Activated effector memory CD4-positive, alpha-beta T cell treated with anti-CD3 and anti-CD28 coated beads, Interleukin-2, amount 50 U/mL, for 16 hours (primary cell): ENCODE measurements around the gene C1orf174.
"Not testable (repeated sequence)": the region's sequence is repeated elsewhere in the genome, so short reads cannot be mapped to it uniquely, and the experiment has no call there.

Source experiments
- DNase-seq: peaks from one replicate; pipeline ENCODE4 v3.0.0-alpha.2; 2020

The C1orf174 gene

DNA sequence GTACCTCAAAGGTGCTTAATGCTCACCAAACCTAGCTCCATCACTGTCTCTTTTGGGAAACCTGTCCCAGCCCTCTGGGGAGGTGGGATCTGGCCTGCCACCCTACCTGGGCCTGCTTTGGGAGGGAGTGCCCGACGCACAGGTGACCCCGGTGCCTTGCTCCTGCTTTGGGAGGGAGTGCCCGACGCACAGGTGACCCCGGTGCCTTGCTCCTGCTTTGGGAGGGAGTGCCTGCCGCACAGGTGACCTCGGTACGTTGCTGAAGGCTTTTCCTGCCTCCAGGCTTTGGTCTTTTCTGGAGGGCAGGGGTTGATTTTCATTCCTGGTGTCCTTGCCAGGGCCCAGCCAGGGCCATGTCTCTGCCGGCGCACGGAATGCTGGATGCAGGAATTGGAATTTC lies 25.2 kb upstream of the C1orf174 start:
- no peak for DNase-seq

DNA sequence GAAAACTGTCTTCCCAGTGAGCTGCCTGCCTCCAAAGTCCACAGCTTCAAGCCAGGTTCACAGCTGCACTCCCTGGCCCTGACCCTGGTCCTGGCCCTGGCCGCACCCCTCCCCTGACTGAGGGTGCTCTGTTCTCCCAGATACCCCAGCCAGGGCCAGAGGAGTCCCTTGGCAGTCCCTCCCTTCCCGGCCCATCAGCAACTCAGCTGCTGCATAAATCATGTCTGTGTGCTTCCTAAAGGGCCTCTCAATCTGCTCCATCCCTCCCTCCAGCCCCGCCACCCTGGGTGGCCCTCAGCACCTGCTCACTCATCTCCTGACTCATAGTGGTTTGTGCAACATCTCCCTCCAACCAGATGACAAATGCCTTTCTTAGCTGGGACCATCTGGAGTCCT lies 24.8 kb upstream of the C1orf174 start:
- no peak for DNase-seq

DNA sequence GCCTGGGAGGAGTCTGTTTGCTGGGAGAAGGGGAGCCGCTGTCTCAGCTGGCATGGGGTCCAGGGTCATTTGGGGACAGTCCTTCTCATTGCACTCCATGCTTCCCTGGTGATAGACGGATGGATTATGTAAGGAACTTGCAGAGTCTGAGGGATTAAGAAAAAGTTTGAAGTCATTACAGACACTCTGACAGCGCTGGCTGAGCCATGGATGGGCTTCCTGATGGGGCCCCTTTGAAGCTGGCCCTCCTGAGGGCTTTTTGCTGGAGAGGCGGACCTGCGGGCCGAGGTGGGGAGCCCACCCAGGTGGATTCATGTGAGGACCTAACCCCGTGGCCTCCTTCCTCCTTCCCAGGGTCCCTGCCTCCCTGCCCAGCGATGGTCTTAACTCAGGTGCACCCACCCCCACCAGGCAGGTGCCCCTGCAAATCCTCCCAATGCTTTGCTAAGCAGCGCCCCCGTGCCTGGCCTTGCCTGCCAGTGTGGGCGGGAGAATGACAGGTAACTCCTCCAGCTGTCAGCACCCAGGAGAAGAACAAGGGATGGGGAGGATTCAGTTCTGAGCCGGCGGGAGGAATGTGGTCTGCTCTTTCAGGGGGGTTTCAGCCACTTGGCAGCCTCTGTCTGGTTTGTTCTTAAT lies 24.2 kb upstream of the C1orf174 start:
- DNase-seq = no peak

DNA sequence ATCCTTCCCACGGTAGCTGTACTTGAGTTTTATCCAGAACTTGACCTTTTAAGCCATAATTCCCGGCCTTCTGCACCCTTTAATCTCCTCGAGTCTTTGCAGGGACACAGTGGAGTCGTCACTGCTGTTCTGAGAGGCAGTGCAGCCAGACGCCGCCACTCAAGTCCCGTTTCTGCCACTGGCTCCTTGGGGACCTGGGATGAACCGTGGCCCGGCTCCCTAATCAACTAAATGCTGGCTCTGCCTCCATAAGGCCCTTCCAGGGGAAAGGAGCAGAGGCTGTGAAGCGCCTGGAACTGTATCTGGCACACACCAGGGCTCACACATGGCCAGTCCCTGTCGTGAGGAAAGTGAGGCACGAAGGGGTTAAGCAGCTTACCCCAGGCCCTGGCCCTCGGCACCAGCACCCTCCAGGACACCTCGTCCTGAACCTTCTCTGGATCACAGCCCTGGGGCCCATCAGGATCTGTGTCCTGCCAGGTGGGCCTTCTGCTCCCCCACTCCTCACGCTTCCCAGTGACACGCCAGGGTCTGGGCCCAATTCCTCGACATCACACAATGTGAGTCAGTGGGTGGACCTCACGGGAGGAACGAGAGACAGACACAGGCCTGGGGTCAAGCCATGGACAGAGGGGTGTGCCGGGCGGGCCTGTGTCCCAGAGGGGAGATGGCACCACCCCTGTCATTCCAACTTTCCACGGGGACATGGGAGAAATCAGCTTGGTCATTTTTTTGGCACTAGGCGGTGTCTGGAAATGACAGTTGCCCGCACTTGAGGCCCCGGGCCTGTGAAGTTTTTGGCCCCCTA lies 23.5 kb upstream of the C1orf174 start:
- peak; percentile 47 for DNase-seq

DNA sequence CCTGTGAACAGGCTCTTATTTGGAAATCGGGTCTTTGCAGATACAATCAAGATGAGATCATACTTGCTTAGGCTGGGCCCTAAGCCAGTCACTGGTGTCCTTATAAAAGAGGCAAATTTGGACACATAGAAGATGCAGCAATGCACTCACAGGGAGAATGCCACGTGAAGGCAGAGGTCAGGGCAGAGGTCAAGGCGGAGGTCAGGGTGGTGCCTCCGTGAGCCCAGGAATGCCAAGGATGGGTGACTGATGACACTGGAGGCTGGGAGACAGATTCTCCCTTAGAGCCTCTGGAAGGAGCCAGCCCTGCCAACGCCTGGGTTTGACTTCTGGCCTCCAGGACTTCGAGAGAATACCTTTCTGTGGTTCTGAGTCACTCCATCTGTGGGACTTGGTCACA lies 22.8 kb upstream of the C1orf174 start:
- peak; percentile 28 for DNase-seq

DNA sequence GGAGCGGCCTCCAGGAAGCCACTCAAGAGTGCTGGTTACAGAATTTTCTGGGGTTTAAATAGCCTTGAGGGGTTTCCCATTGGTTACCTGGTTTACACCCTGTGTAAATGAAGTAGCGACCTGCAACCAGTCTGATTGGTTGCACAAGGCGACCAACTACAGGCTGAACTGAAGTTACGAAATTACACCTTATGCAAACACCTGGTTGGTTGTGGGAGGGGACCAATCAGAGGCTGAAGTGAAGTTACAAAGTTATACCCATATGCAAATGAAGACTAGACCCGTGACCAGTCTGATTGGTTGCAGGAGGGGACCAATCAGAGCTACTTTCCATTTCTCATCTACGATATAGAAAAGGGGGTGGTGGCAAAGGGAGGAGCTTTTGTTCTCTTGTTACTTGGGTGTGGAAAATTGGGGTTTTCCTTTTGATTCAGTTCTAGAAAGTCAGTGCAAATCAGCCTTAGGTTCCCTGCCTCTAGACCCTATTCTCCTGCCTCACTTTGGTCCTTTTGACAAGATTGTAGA lies 22.2 kb upstream of the C1orf174 start:
- DNase-seq = peak; percentile 76

DNA sequence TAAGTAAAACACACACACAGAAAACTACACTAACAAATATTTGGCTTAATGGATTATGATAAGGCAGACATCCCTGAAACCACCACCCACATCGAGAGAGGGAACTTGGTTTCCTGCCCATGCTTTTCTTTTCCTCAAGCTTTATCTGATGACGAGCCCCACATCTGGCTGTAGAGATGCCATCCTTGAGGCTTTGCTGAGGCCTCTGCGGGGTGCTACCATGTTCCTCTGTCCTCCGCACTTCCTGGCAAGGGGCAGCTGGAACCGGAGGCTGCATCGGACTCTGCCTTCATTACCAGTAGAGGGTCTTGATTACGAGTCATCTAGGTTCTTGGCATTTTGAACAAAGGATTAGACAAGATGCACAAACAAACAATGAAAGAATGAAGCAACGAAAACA lies 21.7 kb upstream of the C1orf174 start:
- peak; percentile 47 for DNase-seq

DNA sequence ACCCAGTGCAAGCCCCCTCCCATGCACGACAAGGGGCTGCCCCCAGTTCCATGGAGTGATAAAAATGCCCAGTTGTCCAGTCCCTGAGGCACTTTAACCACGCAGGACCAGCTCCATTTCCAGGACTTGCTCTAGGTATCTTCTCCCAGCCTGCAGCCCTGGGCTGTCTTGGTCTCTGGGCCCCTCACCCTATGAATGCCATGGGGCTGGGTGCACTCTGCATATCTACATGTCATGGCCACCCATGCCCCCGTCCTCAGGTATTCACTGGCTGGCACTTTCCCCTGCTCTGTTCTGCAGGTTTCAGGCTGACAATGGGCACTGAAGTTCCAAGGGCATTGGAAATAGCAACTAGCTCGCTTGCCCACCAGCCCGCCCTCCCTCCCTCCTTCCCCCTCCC lies 19.6 kb upstream of the C1orf174 start:
- peak; percentile 50 for DNase-seq

DNA sequence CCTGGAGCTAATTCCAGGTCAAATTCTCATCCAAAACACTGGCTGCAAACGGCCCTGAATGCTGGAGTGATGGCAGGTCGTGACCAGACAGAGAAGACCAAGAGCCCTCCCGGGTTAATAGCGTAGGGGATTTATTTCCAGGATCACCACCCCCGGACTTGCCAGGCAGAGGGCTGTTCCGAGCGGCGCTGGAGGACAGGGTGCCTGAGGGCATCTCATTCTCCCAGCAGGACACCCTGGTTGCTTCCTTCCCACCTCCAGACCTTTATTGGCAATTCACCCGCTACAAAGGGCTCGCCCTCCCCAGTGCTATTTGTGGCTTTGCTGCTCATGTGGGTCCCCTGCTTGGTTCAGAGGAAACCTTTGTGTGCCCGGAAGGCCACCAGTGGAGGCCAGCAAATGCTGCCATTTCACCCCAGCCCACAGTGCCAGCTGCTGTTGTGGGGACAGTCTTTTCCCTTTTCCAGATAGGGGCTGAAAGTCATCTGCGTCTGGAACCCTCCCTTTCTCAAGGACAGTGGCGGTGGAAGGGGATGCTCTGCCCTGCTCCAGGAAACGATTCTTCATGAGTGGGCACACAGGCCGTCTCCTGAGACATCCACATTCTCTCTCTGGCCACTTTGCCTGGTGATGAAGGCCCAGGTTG lies 19.0 kb upstream of the C1orf174 start:
- DNase-seq = peak; percentile 46

DNA sequence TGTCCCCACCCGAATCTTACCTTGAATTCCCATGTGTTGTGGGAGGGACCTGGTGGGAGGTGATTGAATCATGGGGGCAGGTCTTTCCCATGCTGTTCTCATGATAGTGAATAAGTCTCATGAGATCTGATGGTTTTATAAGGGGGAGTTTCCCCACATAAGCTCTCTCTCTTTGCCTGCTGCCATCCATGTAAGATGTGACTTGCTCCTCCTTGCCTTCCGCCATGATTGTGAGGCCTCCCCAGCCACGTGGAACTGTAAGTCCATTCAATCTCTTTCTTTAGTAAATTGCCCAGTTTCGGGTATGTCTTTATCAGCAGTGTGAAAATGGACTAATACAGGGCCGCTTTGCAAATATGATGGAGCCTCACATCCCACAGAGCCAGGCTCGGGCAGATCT lies 18.3 kb upstream of the C1orf174 start:
- not testable (repeated sequence) for DNase-seq

DNA sequence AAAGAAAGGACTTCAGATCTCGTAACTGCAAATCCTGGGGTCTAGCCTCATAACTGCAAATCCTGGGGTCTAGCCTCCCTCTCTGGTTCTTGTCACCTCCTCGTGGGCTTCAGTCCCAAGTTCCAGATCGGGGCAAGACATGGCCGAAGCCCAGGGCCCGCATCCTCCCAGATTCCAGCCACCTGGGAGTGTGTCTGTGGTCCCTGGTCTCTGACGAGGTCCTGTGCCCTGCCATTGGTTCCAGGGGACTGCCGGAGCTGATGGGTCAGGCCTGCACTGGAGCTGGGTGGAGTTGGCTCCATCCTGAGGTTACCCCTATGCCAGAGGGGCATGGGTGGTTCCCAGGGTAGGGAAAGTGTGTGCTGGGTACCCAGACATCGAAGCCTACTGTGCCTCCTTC lies 17.7 kb upstream of the C1orf174 start:
- DNase-seq = peak; percentile 33

DNA sequence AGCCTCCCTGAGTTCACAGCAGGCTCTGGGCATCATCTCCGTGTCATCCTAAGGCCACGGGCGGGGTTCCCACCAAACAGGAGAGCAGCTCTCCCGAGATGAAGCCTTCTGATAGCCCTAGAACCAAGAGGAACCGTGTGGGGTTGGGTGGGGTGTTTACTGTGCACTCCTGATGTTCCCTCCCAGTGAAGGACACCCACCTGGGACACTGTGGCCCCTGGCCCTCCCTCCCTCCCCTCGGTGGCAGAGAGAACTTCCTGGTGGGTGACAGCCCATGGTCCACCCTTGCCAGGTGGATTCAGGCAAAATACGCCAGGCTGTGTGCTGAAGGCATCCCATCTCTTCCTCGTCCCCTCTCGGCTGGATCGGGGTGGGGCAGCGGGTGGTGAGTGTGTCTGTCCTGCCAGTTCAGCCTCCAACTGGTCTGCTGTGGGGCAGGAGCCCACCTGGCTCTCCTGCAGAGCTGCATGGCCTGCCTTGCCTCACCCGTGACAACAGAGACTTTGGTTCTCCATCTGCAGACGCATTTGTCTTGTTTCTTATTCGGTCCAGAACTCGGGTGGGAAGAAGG lies 15.6 kb upstream of the C1orf174 start:
- DNase-seq = peak; percentile 36

DNA sequence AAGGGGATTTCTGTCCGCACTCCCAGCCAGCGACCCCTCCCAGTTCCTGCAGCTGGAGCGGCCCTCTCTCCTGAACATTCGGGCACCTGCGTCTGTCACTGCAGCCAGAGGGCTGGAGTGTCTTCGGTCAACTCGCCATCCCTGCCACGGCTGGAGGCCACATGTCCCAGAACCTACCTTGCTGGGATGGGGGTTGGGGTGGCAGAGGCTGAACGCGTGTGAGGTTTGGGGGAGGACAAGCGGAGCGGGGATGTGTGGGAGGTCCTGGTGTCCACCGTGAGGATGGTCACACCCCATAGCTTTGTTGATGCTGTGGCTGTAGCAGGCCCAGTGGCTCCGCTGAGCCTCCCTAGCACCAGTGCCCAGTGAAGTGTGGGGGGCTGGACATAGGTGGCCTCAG lies 14.8 kb upstream of the C1orf174 start:
- peak; percentile 28 for DNase-seq

DNA sequence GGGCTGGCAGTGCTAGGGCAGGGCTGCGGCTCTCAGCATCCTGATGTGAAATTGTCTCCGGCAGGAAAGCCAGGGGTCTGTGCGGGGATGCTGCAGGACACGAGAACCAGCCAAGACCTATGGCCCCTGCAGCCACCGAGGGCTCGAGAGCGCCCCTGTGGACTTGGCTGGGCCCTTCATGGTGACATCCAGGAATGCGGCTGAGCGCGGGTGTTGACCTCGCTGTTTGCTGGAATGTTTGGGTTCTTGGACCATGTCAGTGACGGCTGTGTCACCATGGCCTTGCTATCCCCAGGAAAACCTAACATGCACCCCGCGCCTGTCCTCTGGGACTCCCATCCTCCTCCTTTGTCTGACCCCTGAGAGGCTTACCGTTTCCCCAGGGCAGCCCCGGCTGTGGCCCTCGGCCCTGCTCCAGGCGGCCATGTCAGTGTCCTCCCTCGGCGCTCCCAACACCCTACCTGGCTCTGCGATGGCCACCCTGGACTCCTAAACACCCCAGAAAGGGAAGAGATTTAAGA lies 14.3 kb upstream of the C1orf174 start:
- peak; percentile 55 for DNase-seq

DNA sequence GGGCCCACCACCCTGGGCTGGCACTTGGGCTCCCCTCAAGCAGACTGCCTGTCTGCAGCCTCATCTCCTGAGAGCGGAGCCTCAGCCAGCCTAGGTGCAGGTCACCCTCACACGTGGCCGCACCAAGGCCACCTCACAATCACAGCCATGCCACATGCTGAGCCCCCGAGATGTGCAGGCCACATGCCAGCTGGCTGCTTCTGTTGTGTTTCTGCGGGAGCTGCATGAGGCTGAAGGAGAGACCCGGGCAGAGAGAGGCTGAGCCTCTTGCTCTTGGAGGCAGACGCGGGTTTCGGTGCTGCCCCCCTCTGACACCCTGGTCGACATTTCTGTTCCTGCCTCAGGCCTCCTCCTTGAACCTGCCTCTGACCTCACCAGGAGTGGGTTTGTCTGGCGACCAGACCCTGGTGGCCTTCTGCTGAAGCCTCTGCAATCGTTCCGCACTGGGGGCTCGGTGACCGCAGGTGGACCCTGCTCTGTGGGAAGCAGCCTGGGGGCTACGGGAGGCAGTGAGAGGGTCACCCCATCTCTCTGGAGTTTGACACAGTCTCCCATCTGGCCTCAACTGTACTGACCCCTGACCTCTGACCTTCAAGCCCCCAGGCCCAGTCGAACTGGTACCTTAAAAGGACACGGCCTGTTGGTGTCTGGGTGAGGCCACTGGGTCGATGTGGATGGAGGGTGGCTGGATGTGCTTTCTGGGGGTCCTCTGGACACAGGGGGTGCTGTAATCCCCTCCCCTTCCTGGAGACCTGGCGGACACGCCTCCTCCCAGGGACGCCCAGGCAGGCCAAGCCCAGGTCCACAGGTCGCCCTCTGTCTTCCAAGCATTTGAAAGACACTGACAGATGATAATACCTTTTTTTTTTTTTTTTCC lies 13.0 kb upstream of the C1orf174 start:
- peak; percentile 62 for DNase-seq

DNA sequence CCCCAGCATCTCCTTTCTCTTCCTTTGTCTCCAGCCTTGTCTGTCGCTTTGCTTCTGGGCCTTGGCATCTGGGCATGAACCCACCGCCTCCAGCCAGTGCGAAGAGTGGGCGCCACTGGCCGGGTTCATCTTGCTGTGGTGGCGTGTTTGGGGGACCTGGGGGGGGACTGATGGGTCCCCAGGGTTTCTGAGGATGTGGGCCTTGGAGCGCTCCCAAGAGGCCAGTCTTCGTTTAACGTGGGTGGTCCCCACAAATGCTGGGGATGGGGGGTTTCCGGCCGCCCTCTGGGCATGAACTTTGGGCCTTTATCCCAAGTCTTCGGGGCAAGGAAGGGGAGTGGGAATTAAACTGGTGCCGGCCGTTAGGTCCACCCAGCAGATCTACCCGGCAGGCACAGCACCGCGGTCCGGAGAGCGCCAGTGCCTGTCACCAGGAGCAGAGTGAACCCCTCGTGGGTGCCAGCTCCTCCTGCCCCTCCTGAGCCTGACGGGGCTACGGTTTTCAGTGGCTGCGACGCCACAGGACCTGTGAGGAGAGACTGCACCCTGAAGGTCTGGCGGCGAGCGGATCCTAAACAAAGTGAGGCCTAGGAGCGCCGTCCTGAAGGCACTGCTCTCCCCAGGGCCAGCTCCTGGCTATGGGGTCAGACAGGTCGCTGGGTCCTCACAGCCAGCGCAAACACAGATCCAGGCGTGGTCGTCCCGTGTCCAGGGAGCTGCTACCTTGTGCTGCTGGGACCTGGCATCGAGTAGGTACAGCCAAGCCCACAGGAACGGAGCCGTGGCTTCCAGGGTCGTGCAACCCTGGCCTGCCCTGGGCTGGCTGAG lies 12.1 kb upstream of the C1orf174 start:
- peak; percentile 48 for DNase-seq

DNA sequence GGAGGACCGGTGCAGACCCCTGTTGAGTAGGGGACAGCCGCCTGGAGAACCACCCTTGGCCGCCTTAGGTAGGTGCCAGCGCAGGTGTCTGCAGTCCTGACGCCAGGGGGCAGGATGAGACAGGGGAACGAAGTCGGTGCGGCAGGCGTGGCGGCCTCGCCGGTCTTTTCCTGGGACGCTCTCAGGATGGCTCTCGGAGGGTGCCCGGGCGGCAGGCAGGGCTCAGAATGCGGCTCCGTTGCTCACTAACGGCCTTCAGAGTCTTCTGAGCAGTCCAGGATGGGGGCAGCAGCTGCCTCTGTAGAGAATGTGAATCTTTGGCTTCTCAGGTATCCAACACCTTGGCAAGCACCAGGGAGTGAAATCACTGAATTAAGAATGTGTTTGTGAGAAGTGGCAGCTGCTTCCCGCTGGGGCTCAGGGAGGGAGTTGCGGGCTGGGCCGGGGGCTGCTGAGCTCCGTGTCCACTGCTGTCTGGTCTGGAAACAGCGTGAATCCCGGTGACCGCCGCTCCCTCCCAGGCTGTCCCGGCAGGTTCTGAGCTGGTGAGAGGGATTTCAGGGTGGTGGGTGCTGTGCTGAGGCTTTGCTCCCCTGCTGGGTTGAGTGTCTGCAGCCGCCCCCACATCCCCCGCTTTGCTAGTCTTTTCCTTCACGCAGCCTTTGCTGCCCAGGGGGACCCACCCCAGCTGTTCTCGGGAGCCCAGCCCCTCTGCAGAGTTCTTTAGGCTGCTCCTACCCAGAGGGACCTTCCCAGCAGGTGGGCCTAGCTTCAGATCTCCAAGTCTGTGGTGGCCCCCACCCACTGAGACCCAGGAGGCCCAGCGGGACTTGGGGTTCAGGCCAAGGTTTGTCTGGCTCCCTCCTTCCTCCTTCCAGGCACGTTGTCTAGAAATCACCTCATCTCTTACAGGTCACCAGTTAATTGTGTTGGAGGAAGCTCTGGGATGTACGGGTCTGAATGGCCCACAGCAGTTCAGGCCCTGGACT lies 11.1 kb upstream of the C1orf174 start:
- DNase-seq = peak; percentile 91

DNA sequence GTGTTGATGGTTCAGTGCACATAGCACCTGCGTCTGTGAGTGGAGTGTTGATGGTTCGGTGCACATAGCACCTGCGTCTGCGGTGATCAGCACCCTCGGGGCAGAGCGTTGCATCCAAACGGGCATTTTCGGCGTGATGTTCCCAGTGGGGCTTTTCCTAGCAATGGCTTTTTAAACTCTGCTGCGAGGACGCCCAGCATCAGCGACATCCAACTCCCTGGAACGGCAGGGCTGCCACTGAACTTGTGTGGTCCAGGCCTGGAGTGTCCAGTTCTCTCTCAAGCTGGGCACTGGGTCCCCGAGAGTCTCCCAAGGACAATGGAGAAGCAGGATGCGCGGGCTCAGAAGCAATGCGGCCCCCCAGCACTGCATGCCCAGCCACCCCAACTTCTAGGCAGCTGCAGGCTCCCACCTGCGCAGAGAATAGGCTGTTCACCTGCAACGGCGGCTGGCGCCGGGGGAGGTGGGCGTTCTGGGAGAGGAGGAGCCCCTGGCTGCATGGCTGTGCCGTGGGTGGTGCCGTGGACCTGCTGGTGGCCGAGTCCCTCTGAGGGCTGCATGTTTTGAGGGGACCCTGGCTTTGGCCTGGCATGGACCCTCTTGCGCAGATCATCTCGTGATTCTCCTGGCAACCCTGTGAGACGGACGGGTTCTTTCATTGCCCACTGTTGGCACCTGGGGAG lies 10.1 kb upstream of the C1orf174 start:
- peak; percentile 58 for DNase-seq

DNA sequence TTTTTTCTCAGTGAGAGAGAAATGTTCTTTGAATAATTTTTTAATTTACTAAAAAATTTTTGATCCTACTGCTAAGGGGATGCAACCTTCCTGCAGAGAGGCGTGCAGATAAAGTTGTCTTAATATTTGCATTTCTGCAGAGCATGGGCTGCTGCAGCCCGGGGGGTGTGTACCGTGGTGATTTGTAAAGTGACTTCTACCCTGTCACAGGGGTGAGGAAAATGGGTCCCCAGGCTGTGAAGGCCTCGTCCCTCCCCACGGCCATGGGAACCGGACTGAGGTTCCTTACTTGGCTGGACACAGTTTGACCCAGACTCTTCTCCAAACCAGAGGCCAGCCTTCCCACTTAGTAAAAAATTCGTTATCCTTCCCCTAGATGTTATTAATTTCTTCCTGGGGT lies 9.5 kb upstream of the C1orf174 start:
- peak; percentile 42 for DNase-seq
